NCI-H82 treated with DMSO at 0.1 percent for 48 hours (cell line): ENCODE data around the gene UBALD2.
"Not testable (repeated sequence)": the region's sequence is repeated elsewhere in the genome, so short reads cannot be mapped to it uniquely, and the experiment has no call there.

Source experiments
- DNase-seq: peaks from one replicate; lab custom pipeline; 2025; ENCODE audit not compliant: unreplicated experiment; lab: John Stamatoyannopoulos, UW

The UBALD2 gene

DNA sequence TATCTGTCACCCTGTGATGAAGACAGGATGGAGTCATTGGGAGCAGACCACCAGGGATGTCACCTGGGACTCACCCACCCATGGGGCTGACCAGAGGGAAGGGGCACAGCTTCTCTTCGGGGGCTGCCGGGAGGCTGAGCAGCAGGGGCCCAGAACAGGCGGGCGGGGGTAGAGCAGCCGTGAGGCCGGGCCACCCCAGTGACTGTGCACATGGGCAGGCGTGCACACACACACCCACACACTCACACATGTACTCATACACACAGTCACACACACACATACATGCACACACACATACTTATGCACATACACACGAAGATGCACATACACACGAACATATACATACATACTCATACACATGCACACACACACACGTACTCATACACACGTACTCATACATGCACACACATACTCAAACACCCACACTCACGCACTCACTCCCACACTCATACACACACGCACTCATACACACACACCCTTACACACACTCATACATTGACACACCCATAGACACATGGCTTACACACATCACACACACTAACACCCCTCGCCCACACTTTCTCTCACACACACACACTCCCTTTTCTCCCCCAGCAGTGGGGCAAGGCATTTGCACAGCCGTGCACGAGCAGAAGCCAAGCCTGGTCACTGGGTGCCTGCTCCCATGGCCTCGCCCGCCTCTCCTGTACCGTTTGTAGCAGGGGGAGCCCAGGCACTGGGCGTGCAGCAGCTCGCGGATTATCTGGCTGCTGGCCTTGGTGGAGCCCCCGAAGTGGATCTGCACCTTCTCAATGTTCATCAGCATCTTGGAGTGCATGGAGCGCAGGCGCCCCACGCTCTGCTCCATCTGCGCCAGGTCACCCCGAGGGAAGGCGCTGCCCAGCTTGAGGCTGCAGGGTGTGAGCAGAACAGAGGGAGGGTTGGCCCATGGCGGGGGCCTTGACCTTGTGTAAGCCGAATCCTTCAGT lies 12.4 kb downstream of the UBALD2 start:
- no peak for DNase-seq

- no peak for DNase-seq
Measured at GRCh38 chr17:76278268-76278908, 13.2 kb downstream of the UBALD2 start.

GRCh38 chr17:76278952-76279741 lies 14.0 kb downstream of the UBALD2 start:
- DNase-seq: peak; percentile 60

DNA sequence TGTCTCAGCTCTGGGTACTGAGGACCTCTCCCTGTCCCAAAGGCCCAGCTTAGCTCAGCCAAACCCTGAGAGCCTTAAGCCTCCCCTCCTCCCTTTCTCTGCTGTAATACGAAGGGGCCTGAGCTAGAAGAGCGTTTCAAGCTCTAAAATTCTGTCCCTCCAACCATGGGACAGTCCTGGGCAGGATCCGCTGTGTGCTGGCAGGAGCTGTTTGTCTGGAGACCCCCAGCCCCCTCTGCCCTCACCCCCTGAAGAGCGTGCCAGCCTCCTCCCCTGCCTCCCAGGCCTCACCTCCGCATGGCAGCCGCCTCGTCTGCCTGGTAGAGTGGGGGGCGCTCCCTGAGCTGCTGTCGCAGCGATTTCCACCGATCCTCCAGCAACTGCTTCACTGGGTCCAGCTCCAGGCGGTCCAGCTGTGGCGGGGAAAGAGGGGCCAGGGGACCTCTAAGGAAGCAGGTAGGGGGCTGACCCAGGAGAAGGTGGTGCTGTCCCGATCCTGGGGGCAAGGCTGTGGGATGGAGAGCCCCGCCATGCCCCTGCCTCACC lies 14.7 kb downstream of the UBALD2 start:
- DNase-seq: no peak

GRCh38 chr17:76280650-76281049 lies 15.5 kb downstream of the UBALD2 start:
- DNase-seq: no peak

DNA sequence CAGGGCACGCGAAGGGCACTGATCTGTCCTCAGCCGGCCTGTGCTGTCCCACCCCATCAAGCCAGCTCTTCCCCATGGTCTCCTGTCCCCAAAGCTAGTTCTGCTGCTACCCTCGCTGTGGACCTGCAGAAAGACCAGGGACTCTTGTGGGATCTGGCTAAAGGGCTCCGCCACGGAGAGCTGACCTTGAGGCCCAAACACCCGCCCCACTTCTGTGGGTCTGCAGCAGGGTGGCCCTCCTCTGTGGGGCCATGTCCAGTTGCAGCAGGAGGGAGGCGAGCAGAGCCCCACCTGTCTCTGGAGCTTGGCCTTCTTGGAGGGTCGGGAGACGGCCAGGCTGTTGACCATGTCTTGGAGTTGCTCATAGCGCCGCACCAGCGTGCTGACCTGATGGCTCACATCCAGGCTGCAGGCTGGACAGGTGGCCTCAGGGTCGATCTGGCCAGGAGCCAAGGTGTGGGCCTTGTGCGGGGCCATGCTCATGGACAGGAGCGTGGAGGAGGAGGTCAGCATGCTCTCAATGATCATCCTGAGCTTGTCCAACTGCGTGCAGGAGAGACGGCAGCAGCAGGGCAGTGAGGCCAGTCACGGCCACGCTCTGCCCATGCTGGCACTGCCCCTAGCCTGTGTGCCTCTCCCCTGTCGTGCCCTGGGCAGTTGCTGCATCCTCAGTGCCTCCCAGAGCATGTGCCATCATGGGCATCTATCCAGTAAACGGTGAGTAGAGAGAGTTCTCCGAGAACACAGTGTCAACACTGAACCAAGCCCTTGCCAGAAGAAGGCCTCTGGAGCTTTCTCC lies 16.6 kb downstream of the UBALD2 start:
- no peak for DNase-seq

GRCh38 chr17:76292567-76292966 lies 27.4 kb downstream of the UBALD2 start:
- no peak for DNase-seq

GRCh38 chr17:76293106-76293505 lies 28.0 kb downstream of the UBALD2 start:
- DNase-seq: no peak

- no peak for DNase-seq
Measured at GRCh38 chr17:76296186-76296585, 31.0 kb downstream of the UBALD2 start.

GRCh38 chr17:76296889-76297288 lies 31.7 kb downstream of the UBALD2 start:
- no peak for DNase-seq

GRCh38 chr17:76297436-76297835 lies 32.3 kb downstream of the UBALD2 start:
- DNase-seq: no peak

GRCh38 chr17:76304226-76305134 lies 39.3 kb downstream of the UBALD2 start:
- DNase-seq: no peak

- not testable (repeated sequence) for DNase-seq
Measured at GRCh38 chr17:76305135-76305454, 39.9 kb downstream of the UBALD2 start.

DNA sequence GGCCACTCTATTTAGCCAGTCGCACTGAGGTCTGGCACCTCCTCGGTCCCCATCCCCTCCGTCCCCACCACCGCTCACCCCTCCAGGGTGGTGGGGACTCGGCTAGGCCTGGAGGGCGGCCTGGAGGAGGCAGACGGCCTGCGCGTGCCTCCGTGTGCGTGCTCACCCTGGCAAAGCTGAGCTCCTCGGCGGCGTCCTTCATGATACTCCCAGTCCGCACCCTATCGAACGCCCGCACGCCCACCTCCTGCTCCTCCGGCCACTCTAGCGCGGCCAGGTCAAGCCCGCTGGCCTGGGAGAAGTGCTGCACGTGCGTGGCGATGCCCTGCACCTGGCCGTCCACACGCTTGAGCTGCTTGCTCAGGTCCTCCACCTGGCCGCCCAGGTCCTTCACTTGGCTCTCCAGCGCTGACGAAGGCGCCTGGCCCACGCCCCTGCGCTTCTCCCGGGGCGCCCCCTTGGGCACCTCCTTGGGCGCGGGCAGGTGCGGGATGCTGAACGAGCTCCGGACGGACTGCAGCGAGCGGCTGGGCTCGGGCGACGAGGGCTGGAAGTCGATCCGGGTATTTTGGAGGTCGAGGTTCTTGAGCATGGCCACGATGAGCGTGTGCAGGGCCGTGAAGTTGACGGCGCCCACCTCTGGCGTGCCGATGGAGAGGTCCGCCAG lies 42.3 kb downstream of the UBALD2 start:
- DNase-seq: no peak

- DNase-seq: no peak
Measured at GRCh38 chr17:76307966-76308338, 42.8 kb downstream of the UBALD2 start, which contains the start of gene QRICH2. QRICH2 (minus strand) TSS chr17:76308276; CDS start chr17:76307998, 278 bp downstream.

DNA sequence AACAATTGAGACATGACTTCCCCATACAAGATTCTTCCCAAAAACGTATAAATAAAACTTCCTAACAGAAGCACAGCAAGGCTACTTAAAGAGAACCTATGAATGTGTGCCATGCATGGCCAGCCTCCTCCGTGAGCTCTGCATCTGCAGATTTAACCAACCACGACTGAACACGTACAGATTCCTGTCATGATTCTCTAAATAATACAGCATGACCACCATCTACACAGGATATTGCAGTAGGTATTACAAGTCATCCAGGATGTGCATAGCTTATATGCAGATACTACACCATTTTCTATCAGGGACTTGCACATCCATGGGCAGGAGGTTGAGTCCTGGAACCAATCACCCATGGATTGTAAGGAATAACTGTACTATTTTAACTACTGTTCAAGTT lies 44.3 kb downstream of the UBALD2 start:
- DNase-seq: no peak

DNA sequence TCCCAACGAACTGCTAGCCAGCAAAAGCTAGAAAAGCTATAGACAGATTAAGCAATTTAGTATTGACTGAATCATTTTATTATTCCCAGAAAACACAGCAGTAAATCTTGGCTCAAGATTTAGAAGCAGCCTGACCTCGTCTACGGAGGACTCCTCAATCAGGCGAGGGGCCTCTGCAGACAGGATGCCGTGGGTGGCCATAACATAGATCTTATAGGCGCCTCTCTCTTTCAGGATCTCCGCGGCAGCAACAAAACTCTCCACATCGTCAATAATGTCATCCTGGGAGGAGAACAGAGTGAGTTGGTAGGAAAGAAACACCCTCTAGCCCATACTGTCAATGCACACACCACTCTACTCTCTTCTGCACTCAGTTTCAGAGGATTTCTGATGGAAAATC lies 47.6 kb downstream of the UBALD2 start:
- no peak for DNase-seq

DNA sequence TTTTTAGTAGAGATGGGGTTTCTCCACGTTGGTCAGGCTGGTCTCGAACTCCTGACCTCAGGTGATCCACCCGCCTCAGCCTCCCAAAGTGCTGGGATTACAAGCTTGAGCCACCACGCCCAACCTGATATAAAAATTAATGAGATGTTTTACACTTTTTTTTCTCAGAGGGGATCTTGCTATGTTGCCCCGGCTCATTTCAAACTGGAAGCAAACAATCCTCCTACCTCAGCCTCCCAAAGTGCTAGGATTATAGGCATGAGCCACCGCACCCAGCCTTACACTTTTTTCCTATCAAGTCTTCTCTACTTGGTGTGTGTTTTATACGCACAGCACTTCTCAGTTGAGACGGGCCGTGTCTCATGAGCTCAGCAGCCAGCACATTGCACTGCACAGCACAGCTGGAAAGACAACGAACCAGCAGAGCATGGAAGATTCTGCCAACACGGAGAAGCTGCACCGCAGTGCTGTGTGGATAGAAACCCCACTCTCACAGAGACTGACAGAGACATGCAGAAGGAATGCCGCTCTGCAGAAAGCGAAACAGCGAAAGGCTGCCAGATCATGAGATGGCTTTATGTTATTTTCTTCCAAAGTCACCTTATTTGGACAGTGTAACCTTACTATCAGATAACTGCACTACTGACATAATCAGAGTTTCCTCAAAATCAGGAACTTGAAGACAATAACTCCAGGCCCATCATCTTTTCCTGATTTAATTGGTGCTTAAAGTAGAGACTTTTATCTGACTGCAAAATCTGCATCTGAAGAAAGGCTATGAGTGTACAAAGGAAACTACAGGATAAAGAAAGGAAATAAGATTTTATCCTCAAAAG lies 49.5 kb downstream of the UBALD2 start:
- DNase-seq: no peak
